Cardiac atrium fibroblast (primary cell): ENCODE measurements around the gene CHRDL2. TPM values are rescaled to one million over a fixed set of nuclear protein-coding genes. Genes with fewer than 3 reads are reported as not detected.

Experiments used
- total RNA-seq: library from RNA; depleted of rRNA; stranded (reverse); fragments of >200 nt; gene quantifications from 2 replicates; pipeline ENCODE4 v1.2.3, GENCODE V29; 2015

Gene CHRDL2, protein sequence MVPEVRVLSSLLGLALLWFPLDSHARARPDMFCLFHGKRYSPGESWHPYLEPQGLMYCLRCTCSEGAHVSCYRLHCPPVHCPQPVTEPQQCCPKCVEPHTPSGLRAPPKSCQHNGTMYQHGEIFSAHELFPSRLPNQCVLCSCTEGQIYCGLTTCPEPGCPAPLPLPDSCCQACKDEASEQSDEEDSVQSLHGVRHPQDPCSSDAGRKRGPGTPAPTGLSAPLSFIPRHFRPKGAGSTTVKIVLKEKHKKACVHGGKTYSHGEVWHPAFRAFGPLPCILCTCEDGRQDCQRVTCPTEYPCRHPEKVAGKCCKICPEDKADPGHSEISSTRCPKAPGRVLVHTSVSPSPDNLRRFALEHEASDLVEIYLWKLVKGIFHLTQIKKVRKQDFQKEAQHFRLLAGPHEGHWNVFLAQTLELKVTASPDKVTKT
- total RNA-seq = not detected in 2 replicates

DNA sequence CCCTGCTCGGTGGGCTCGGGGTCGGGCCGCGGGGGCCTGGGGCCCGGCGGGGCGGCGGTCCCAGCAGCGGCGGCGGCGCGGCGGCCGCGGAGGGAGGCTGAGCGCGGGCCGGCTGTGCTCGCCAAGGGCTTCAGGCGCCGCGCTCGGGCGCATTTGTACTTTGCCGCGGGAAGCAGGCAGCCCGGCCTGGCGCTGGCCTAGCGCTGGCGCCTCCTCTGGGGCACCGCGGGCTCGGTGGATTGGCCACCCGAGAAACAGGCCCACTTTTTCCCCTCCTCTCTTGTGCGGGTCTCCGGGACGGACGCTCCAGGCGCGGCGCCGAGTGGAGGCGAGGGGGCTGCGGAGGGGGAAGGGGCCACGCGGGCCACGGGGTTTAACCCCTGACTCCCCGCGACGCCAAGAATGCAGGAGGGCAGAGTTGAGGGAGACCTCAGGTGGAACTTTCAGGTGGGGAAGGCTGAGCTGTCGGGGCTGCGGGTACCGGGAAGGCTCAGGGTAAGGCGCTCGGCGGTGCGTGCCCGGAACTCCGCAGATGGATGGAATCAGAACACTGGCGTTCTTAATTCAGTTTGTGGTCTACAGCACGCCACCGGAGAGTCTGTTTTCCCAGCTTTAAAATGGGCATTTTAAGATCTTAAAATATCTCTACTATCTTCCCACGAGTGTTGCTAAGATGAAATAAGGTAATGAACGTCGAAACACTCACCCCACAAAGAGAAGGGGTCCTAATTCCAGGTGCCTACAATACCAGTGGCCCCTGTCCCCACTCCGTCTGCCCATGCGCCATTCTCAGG is at the start of gene CHRDL2:
Gene CHRDL2 (minus strand): TSS at position 126 of the 794 bp plus-strand sequence. CDS start 538 bp downstream, outside the sequence.

GRCh38 chr11:74748211-74749126 is 17.2 kb upstream of the CHRDL2 start, which contains the start of gene RNF169:
Gene RNF169, plus strand, starts transcription at chr11:74748849. Its CDS starts 32 bp downstream, at chr11:74748881.

Other genes starting within 250 kb of the CHRDL2 start
- 0.97 TPM in 1 of 2 replicates, not detected in the other for gene LIPT2, start 237.7 kb downstream of the CHRDL2 start, total RNA-seq
- gene POLD3, start 138.8 kb downstream of the CHRDL2 start, total RNA-seq = 6.0 and 6.8 TPM in 2 replicates
- gene RNF169, start 17.4 kb upstream of the CHRDL2 start, total RNA-seq = 8.7 and 10.5 TPM in 2 replicates
- gene XRRA1, start 217.7 kb upstream of the CHRDL2 start, total RNA-seq = 13.8 and 30.1 TPM in 2 replicates
- 26.7 and 33.7 TPM in 2 replicates for gene SPCS2, start 217.8 kb upstream of the CHRDL2 start, total RNA-seq